ENCODE results near the gene MYO1B. TPM values are rescaled to one million over a fixed set of nuclear protein-coding genes. Genes with fewer than 3 reads are reported as not detected.

The MYO1B gene
- total RNA-seq, 2 experiments from 2014 or later, result 31.5 to 35.0 TPM

DNA sequence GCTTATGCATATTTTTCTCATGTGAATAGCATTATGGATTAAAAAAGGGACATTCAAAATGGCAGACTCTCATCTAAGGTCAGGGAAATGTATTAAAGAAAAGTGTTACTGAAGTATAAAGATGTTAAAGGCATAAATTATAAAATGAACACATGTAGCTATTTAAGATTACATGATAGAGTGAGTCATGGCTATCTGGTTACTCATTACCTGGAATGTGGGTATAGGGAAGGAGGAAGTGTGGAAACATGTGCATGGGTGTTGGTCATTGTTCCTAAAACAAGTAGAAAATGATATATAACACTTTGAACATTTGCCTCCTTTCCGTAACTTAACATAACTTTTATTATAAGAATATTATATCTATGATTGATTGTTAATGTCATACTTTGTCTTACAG lies 66.4 kb downstream of the MYO1B start:
- DNase-seq, result no peak
- no peaks in the 10 kb centered on the region for H3K36me3 Mint-ChIP-seq
- no peaks in the 10 kb centered on the region for H3K9me3 Mint-ChIP-seq
- no peak overlapping the region for H3K27ac Mint-ChIP-seq
- H3K27me3 Mint-ChIP-seq, result no peaks in the 10 kb centered on the region
- no peaks in the 10 kb centered on the region for H3K4me1 Mint-ChIP-seq
- no peak overlapping the region for H3K4me3 Mint-ChIP-seq

DNA sequence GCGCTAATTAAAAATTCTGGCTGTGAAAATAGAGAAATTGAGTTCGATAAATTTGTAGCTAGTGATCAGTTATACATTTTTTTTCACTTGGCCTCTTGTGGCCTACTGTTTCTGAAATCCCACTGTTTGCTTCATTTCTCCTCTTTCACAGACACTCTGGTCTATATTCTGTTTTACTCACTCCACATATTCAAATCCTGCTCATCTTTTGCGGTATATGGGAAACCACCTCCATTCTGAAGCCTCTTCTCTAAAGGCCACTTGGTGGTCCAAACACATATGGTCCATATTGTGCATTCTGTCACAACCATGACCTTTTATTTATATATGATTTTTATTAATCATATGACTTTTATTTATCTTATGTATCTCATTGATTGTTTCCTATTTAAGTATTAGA lies 67.0 kb downstream of the MYO1B start:
- DNase-seq, result no peak
- no peak overlapping the region for H3K4me3 Mint-ChIP-seq
- H3K4me1 Mint-ChIP-seq, result no peaks in the 10 kb centered on the region

DNA sequence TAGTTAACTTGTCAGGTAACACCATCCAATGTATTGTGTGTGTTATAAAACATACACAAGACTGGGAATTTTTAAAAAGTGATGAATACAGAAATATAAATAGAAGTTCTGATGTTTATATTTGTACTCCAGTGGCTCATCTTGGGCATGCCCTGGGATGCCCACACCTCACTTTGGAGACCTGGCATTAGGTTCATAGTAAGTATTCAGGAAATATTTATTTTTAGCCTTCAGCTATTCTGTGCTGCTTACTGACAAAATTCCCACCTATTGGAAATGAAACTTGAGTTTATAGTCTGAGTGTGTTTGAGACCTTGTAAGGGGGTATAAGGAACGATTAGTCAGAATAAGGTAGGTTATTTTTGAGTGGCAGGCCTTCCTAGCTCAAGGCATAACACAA lies 67.5 kb downstream of the MYO1B start:
- Mint-ChIP-seq H3K9me3 (no peaks in the 10 kb centered on the region), H3K27me3 (no peaks in the 10 kb centered on the region), H3K27ac (no peak overlapping the region), H3K4me3 (no peak overlapping the region), H3K4me1 (no peaks in the 10 kb centered on the region), H3K36me3 (no peaks in the 10 kb centered on the region)
- DNase-seq, result no peak

More for the DNA sequence above, 67.0 kb downstream of the MYO1B start:
- Mint-ChIP-seq H3K27ac (no peak overlapping the region), H3K27me3 (no peaks in the 10 kb centered on the region), H3K9me3 (no peaks in the 10 kb centered on the region), H3K36me3 (no peaks in the 10 kb centered on the region)

DNA sequence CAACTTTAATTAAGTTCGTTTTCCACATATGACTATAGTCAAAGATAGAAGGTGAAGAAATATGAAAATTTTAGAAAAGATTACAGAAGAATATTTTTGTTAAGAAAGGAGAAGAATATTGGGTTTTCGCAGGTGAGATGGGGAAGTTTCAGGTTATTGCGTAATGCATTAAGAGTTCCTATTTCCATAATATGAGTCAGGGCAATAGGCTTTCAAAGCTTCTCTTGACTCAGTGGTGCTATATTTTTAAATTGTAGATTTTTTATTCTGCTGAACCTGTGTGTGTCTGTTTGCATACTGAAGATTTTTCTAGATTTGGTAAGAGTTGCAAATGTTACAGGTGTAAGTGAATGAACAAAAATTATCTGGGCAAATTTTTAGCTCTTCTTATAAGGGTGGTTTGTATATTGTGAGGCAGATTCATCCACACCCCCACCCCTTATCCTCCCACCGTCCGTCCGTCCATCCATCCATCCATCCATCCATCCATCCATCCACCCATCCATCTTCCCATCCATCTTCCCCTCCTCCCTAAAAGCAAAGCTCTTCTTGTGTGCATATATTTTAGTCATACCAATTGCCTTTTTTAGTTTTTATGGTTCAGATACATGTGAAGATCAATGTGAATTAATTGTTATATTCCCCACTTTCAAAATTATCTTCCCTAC lies 69.6 kb downstream of the MYO1B start:
- no peak overlapping the region for H3K27ac Mint-ChIP-seq
- no peaks in the 10 kb centered on the region for H3K27me3 Mint-ChIP-seq
- DNase-seq, result no peak
- H3K36me3 Mint-ChIP-seq, result no peaks in the 10 kb centered on the region
- H3K9me3 Mint-ChIP-seq, result no peaks in the 10 kb centered on the region
- no peaks in the 10 kb centered on the region for H3K4me1 Mint-ChIP-seq
- no peak overlapping the region for H3K4me3 Mint-ChIP-seq

DNA sequence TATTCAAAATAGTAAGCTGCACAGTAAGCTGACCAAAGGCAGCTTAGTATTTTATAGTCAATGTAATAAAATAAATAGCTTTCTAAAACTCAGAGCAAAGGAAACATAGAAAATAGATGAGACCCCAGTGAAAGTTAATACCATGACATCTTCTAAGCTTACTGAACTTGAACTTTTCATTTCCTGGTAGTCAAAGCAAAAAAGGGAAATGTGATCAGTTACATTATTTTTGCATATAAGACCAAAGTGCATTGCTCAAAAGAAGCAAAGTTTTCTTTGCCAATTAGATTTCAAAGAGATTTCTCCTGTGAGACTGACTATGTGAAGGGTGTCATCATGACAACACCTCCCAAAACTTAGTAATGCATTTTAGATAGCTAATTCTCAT lies 70.2 kb downstream of the MYO1B start:
- H3K36me3 Mint-ChIP-seq, result no peaks in the 10 kb centered on the region
- no peaks in the 10 kb centered on the region for H3K27me3 Mint-ChIP-seq
- no peak for DNase-seq
- H3K27ac Mint-ChIP-seq, result no peak overlapping the region
- H3K4me3 Mint-ChIP-seq, result no peak overlapping the region
- no peaks in the 10 kb centered on the region for H3K9me3 Mint-ChIP-seq
- no peaks in the 10 kb centered on the region for H3K4me1 Mint-ChIP-seq

DNA sequence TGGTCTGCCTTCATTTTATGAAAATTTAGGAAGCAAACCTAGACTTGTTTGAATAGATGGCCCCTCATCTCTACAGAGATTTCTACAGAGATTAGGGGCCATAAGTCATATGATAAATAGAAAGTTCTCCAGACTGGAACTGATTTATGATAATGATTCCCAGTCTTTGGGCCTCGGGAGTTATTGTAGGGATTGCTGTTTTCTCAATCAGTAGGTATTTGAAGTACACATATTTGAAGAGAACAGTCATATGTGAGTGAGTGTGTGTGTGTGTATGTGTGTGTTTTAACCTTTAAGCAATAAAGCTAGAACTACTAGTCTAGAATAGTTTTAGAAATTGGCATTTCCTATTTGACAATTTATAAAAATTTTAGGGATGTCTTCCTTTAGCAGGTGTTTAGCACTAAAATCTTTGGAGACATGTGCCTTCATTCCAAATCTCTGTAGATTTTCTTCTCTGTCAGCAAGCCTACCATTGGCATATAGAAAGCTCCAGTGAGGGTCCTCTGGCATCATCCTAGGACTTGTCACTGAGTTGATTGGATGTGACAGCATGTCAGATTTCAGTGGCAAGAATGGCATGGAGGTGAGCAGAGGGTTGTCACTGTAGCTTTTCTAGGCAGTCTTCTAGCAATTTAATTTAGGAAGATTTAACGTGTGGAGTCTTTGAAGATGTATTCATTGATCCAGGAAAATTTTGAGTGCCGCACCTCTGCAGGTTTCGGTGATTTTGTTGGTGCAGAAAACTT lies 71.2 kb downstream of the MYO1B start:
- Mint-ChIP-seq H3K4me1 (peaks cover 6% of the 10 kb centered on the region), H3K27ac (no peak overlapping the region)

GRCh38 chr2:191318037-191318728 lies 73.0 kb downstream of the MYO1B start:
- H3K4me3 Mint-ChIP-seq, result no peak overlapping the region
- no peaks in the 10 kb centered on the region for H3K36me3 Mint-ChIP-seq
- no peaks in the 10 kb centered on the region for H3K27me3 Mint-ChIP-seq
- no peak for DNase-seq
- no peak overlapping the region for H3K27ac Mint-ChIP-seq
- no peaks in the 10 kb centered on the region for H3K9me3 Mint-ChIP-seq
- H3K4me1 Mint-ChIP-seq, result peaks cover 19% of the 10 kb centered on the region

More for the DNA sequence above, 71.2 kb downstream of the MYO1B start:
- no peaks in the 10 kb centered on the region for H3K27me3 Mint-ChIP-seq
- no peak overlapping the region for H3K4me3 Mint-ChIP-seq
- no peak for DNase-seq
- no peaks in the 10 kb centered on the region for H3K9me3 Mint-ChIP-seq
- H3K36me3 Mint-ChIP-seq, result no peaks in the 10 kb centered on the region

DNA sequence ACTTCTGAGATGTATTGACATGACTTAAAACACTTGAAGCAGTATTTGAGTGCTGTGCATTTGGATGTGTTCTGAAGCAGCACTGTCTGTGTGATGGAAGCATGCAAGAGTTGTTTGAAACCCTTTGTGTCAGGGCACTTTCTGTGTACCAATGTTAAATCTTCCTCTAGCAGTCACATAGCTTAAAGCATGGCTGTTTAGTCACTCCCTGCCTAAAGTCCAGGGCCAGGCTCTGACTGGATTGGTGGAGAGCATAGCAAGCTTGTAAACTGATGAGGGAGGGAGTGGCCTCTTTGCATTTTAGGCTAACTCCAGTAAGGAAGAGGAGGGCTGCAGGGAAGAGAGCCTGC lies 73.5 kb downstream of the MYO1B start:
- Mint-ChIP-seq H3K27ac (no peak overlapping the region), H3K27me3 (no peaks in the 10 kb centered on the region), H3K4me1 (peaks cover 19% of the 10 kb centered on the region), H3K9me3 (no peaks in the 10 kb centered on the region), H3K4me3 (no peak overlapping the region), H3K36me3 (no peaks in the 10 kb centered on the region)
- DNase-seq, result no peak

- DNase-seq, result no peak
- no peak overlapping the region for H3K4me3 Mint-ChIP-seq
- H3K9me3 Mint-ChIP-seq, result peaks cover under 1% of the 10 kb centered on the region
- H3K36me3 Mint-ChIP-seq, result peaks cover 2% of the 10 kb centered on the region
- no peak overlapping the region for H3K27ac Mint-ChIP-seq
- H3K27me3 Mint-ChIP-seq, result no peaks in the 10 kb centered on the region
- H3K4me1 Mint-ChIP-seq, result peaks cover 19% of the 10 kb centered on the region
Observed at GRCh38 chr2:191319186-191319585, 74.0 kb downstream of the MYO1B start.

- Mint-ChIP-seq H3K4me3 (no peak overlapping the region), H3K27ac (no peak overlapping the region), H3K27me3 (no peaks in the 10 kb centered on the region), H3K4me1 (peaks cover 19% of the 10 kb centered on the region), H3K9me3 (peaks cover 5% of the 10 kb centered on the region), H3K36me3 (peaks cover 5% of the 10 kb centered on the region)
- DNase-seq, result no peak
Observed at GRCh38 chr2:191320881-191321280, 75.7 kb downstream of the MYO1B start.

GRCh38 chr2:191321861-191322662 lies 76.9 kb downstream of the MYO1B start:
- Mint-ChIP-seq H3K4me3 (no peak overlapping the region), H3K9me3 (peaks cover 5% of the 10 kb centered on the region), H3K27me3 (no peaks in the 10 kb centered on the region), H3K27ac (no peak overlapping the region), H3K4me1 (peaks cover 19% of the 10 kb centered on the region), H3K36me3 (peaks cover 5% of the 10 kb centered on the region)
- peak; percentile 23 for DNase-seq

GRCh38 chr2:191322828-191323506 lies 77.8 kb downstream of the MYO1B start:
- Mint-ChIP-seq H3K27ac (no peak overlapping the region), H3K4me3 (no peak overlapping the region), H3K9me3 (peaks cover 5% of the 10 kb centered on the region), H3K4me1 (peaks cover 19% of the 10 kb centered on the region), H3K36me3 (peaks cover 5% of the 10 kb centered on the region), H3K27me3 (no peaks in the 10 kb centered on the region)
- no peak for DNase-seq

DNA sequence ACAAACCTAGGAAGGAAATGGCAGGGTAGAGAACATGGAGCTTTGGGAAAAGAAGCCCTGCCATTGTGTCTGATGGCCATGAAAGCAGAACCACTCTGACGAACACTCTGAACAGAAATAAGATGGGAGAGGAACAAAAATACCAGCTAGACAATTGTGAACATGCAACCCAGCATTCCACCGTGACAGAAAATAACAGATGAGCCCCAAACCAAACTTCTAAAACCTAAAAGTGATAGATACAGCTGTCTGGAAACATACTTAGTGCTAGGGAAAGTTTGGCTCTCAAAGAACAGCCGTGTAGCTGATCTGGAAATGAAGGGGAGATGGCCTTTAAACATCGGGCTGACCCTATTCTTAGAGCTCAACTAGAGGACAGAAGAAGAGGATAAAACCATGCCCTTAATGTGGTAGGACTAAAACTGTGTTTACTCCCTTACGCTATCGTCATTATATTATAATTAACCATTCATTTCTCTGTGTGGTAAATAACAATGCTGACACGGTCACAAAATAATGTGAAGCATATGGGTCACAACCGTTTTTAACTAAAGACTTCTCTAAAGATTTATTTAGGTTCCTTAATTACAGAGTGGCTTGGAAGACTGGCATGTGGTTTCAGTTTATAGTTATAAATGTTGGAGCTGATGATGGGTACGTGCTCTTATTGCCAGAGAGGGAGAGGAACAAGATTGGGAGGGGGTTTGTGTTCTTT lies 80.6 kb downstream of the MYO1B start:
- peaks cover 8% of the 10 kb centered on the region for H3K36me3 Mint-ChIP-seq

GRCh38 chr2:191327484-191327883 lies 82.3 kb downstream of the MYO1B start:
- H3K4me1 Mint-ChIP-seq, result peaks cover 3% of the 10 kb centered on the region
- H3K27ac Mint-ChIP-seq, result no peak overlapping the region
- H3K36me3 Mint-ChIP-seq, result peaks cover 11% of the 10 kb centered on the region
- H3K9me3 Mint-ChIP-seq, result peaks cover 5% of the 10 kb centered on the region
- no peak for DNase-seq
- no peaks in the 10 kb centered on the region for H3K27me3 Mint-ChIP-seq
- H3K4me3 Mint-ChIP-seq, result no peak overlapping the region

More for the DNA sequence above, 80.6 kb downstream of the MYO1B start:
- Mint-ChIP-seq H3K4me1 (peaks cover 17% of the 10 kb centered on the region), H3K9me3 (peaks cover 5% of the 10 kb centered on the region), H3K27ac (no peak overlapping the region), H3K4me3 (no peak overlapping the region), H3K27me3 (no peaks in the 10 kb centered on the region)
- DNase-seq, result no peak

Data from activated naive CD8-positive, alpha-beta T cell treated with anti-CD3 and anti-CD28 coated beads for 36 hours (primary cell).